Tibial nerve (tissue), 3 donors: ENCODE data around the gene SPATA46.

ENCODE experiments used
- CTCF ChIP-seq, 5 experiments: fragments of 200-600 bp in 3 of 5; fragments of 450-650 bp in 2 of 5; sonication (generic) in 3 of 5; IDR thresholded peaks; one replicate each; pipeline ENCODE4 v1.5.1; 2016 to 2019; ENCODE audit warnings: antibody characterized with exemption in 5 of 5, mild to moderate bottlenecking in 3 of 5, moderate library complexity in 2 of 5
- POLR2A ChIP-seq, 2 donors: fragments of 450-650 bp; IDR thresholded peaks; one replicate each; pipeline ENCODE4 v1.6.1; 2017; ENCODE audit warnings: antibody characterized with exemption in 2 of 2, mild to moderate bottlenecking in 2 of 2, moderate library complexity in 2 of 2

DNA sequence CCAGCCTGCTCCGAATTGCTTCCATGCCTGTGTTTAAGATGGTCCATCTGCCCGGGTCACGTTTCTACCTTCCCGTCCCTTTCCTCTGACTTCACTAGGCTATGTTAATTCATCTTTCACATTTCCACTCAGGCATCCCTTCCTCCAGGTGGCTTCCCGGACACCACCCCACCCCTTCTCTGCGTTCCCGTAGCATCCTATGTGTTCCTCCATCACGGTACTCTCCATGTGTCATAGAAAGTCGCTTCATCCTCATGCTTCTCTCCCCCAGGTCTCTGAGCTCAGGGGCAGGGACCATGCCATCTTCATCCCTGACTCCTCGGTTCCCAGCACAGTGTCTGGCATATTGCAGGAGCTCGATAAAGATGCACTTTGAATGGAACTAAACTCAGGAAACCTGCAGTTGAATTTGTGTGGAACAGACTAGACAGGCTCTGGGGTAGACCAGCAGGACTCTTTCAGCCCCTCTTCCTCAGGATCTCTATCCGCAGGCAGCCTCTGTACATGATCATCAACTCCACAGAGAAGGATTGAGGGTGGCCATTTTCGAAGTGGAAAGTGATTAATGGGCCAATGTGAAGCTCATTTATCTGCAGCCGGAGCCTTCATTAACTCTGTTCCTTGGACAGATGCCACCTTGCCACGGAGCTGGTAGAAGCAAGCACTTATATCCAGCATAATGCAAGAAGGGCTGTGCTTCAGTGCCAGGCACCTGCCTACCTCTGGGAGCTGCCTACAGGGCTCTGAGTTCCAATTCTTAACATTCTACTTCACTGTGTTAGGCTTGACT lies 13.9 kb upstream of the SPATA46 start:
- no peak for TF ChIP-seq POLR2A (IDR thresholded peaks at IDR 0.05)
- no peak for TF ChIP-seq CTCF (IDR thresholded peaks at IDR 0.05)
